Parathyroid adenoma (tissue), 2 donors: ENCODE results near the gene GPR107.

ENCODE experiments used
- H2AFZ ChIP-seq: fragments of 300-600 bp; sonication (generic); one replicate; pipeline ENCODE4 v1.7.0; 2017; ENCODE audit warnings: antibody characterized with exemption, mild to moderate bottlenecking
- H3K27ac ChIP-seq: fragments of 300-600 bp; sonication (generic); one replicate; pipeline ENCODE4 v1.7.0; 2017
- H3K27me3 ChIP-seq: fragments of 300-600 bp; sonication (generic); one replicate; pipeline ENCODE4 v1.7.0; 2017; ENCODE audit warnings: low read length; ENCODE audit not compliant: control insufficient read depth, insufficient read depth
- H3K36me3 ChIP-seq: fragments of 300-600 bp; sonication (generic); one replicate; pipeline ENCODE4 v1.7.0; 2017; ENCODE audit warnings: low read length; ENCODE audit not compliant: control insufficient read depth, insufficient read depth
- H3K4me1 ChIP-seq: fragments of 300-600 bp; sonication (generic); one replicate; pipeline ENCODE4 v1.7.0; 2017; ENCODE audit warnings: control low read depth
- H3K4me2 ChIP-seq: fragments of 300-600 bp; sonication (generic); one replicate; pipeline ENCODE4 v1.7.0; 2017; ENCODE audit warnings: low read length
- H3K4me3 ChIP-seq: fragments of 300-600 bp; sonication (generic); one replicate; pipeline ENCODE4 v1.7.0; 2017; ENCODE audit warnings: low read depth, low read length
- H3K79me2 ChIP-seq: fragments of 300-600 bp; sonication (generic); one replicate; pipeline ENCODE4 v1.7.0; 2017; ENCODE audit warnings: control low read depth
- H3K9ac ChIP-seq: fragments of 300-600 bp; sonication (generic); one replicate; pipeline ENCODE4 v1.7.0; 2017; ENCODE audit warnings: mild to moderate bottlenecking
- H3K9me3 ChIP-seq: fragments of 300-600 bp; sonication (generic); one replicate; pipeline ENCODE4 v1.7.0; 2017; ENCODE audit warnings: low read length; ENCODE audit not compliant: control insufficient read depth
- TF ChIP-seq, protein P1 (sequence below): fragments of 300-600 bp; sonication (generic); IDR thresholded peaks from one replicate; pipeline ENCODE4 v1.7.0; 2017; ENCODE audit warnings: antibody characterized with exemption, mild to moderate bottlenecking
- donor health status: primary hyperparathyroidism.

GPR107 gene

GRCh38 chr9:130104491-130105193, 50.9 kb downstream of the GPR107 start:
- TF ChIP-seq, protein P1, sequence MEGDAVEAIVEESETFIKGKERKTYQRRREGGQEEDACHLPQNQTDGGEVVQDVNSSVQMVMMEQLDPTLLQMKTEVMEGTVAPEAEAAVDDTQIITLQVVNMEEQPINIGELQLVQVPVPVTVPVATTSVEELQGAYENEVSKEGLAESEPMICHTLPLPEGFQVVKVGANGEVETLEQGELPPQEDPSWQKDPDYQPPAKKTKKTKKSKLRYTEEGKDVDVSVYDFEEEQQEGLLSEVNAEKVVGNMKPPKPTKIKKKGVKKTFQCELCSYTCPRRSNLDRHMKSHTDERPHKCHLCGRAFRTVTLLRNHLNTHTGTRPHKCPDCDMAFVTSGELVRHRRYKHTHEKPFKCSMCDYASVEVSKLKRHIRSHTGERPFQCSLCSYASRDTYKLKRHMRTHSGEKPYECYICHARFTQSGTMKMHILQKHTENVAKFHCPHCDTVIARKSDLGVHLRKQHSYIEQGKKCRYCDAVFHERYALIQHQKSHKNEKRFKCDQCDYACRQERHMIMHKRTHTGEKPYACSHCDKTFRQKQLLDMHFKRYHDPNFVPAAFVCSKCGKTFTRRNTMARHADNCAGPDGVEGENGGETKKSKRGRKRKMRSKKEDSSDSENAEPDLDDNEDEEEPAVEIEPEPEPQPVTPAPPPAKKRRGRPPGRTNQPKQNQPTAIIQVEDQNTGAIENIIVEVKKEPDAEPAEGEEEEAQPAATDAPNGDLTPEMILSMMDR: no peak
- Histone ChIP-seq H3K9ac (no peak overlapping the region), H3K4me2 (no peak overlapping the region), H3K9me3 (no peaks in the 10 kb centered on the region), H3K4me1 (no peaks in the 10 kb centered on the region), H3K36me3 (no peaks in the 10 kb centered on the region), H2AFZ (no peak overlapping the region), H3K27ac (no peak overlapping the region), H3K27me3 (no peaks in the 10 kb centered on the region), H3K4me3 (no peak overlapping the region), H3K79me2 (no peaks in the 10 kb centered on the region)

DNA sequence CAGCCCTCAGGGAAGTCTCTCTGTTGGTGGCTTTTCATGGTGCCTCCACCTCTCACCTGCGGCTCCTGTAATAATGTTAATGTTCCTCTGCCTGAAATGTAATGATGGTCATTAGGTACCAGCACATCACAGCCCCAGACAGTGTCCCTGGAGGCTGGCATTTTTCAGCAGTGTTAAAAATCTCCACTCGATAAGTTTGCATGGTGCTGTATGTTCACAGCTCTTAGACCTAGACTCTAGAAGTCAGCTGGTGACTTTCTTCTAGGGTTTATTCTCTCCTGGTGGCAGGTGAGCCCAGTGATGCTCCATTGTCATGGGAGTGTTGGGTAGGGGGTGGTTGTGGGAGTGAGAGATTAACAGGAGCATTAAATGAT, 53.1 kb downstream of the GPR107 start:
- no peaks in the 10 kb centered on the region for H3K27me3 ChIP-seq
- H3K27ac ChIP-seq: no peak overlapping the region
- no peak overlapping the region for H3K9ac ChIP-seq
- no peaks in the 10 kb centered on the region for H3K36me3 ChIP-seq
- H3K4me3 ChIP-seq: no peak overlapping the region
- no peaks in the 10 kb centered on the region for H3K9me3 ChIP-seq
- H3K4me1 ChIP-seq: no peaks in the 10 kb centered on the region
- no peak overlapping the region for H2AFZ ChIP-seq
- H3K79me2 ChIP-seq: no peaks in the 10 kb centered on the region
- TF ChIP-seq, protein P1: no peak
- no peak overlapping the region for H3K4me2 ChIP-seq

DNA sequence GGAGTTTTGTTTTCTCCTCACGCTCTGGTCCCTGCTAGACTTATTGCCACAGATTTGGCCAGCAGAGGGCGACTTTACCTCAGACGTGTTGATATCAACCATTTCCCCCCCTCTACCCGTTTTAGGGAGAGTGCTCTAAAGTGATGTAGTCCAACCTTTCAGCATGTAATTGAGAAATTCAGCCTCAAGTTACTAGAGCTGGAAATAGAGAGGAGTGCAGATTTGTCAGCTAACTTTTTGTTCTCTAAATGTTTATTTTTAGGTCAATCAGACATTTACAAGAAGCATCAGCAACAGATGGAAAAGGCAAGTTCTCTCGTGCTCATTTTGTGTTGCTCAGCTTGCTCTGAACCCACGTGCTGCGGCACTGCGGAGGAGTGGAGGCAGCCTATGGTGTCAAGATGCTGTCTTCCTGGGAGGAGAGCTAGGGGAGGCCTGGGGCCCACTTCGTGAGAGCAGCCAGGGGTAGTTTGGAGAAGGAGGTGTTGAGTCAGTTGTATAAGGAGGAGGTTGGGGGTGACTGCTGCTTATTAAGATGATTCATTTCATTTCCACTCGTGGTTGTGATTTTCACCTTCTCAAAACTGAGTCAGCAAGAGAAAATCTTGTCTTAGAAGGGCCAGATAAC, 53.6 kb downstream of the GPR107 start:
- Histone ChIP-seq H3K9me3 (no peaks in the 10 kb centered on the region), H3K27ac (no peak overlapping the region), H2AFZ (no peak overlapping the region), H3K4me2 (no peak overlapping the region), H3K9ac (no peak overlapping the region), H3K4me3 (no peak overlapping the region), H3K4me1 (no peaks in the 10 kb centered on the region), H3K79me2 (no peaks in the 10 kb centered on the region), H3K27me3 (no peaks in the 10 kb centered on the region), H3K36me3 (no peaks in the 10 kb centered on the region)
- TF ChIP-seq, protein P1: peak; percentile 64

DNA sequence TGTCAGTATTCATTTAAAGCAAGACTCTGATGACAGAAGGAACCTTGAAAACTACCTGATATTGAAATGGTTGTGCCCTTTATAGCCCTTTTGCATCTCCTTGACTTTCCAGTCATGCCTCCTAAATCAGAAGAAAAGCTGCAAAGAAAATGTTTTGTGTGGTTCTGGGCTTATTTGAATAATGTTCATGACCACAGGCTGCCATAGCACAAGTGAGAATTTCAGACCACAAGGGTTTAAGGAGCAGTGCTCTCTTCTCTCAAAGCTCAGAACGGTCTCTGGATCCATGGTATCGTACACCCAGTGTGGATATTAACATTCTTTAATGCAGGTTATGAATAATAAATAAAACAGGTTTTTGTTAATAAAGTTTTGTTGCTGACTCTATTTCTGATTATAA, 54.2 kb downstream of the GPR107 start:
- Histone ChIP-seq H3K4me3 (no peak overlapping the region), H3K27ac (no peak overlapping the region), H3K79me2 (no peaks in the 10 kb centered on the region), H3K9me3 (no peaks in the 10 kb centered on the region), H2AFZ (no peak overlapping the region), H3K4me1 (no peaks in the 10 kb centered on the region), H3K27me3 (no peaks in the 10 kb centered on the region), H3K36me3 (no peaks in the 10 kb centered on the region), H3K4me2 (no peak overlapping the region), H3K9ac (no peak overlapping the region)
- TF ChIP-seq, protein P1: no peak

DNA sequence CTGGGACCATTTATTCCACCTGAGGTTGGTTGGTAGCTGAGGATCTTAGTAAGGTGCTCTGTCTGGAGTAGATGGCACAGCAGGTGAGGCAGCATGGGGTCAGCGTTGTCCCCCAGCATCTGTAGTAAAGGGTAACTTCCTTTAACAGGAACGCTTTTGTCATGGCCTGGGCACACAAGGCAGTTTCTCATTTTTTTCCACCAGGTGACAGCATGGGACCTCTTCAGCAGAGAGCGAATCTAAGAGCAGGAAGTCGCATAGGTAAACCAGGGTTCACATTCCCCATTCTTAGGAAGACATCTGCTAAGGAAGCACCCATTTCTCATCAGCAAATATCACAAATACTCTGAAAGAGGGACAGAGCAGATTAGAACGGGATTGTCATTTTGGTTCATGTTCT, 56.5 kb downstream of the GPR107 start:
- H3K27ac ChIP-seq: no peak overlapping the region
- no peak overlapping the region for H3K9ac ChIP-seq
- H3K4me3 ChIP-seq: no peak overlapping the region
- no peaks in the 10 kb centered on the region for H3K79me2 ChIP-seq
- H3K4me1 ChIP-seq: no peaks in the 10 kb centered on the region
- H3K4me2 ChIP-seq: no peak overlapping the region
- H3K9me3 ChIP-seq: no peaks in the 10 kb centered on the region
- H2AFZ ChIP-seq: no peak overlapping the region
- no peaks in the 10 kb centered on the region for H3K36me3 ChIP-seq
- H3K27me3 ChIP-seq: no peaks in the 10 kb centered on the region
- TF ChIP-seq, protein P1: no peak
